Mammary epithelial cell (primary cell): ENCODE data around the gene CABLES1.

Experiments used
- CTCF ChIP-seq, 2 donors: IDR thresholded peaks in 1 of 2; conservative IDR thresholded peaks in 1 of 2; 2 replicates each; pipeline ENCODE4 v1.5.1; 2011 to 2012; ENCODE audit warnings: inconsistent platforms in 2 of 2, low read length in 2 of 2, mild to moderate bottlenecking in 2 of 2, control low read depth in 1 of 2, low read depth in 1 of 2; ENCODE audit not compliant: insufficient read depth in 1 of 2; ENCODE audit errors: extremely low read depth in 1 of 2
- EZH2 ChIP-seq: IDR thresholded peaks from 2 replicates; pipeline ENCODE4 v1.6.1; 2012; ENCODE audit warnings: low read length, inconsistent platforms, borderline replicate concordance

GRCh38 chr18:23194155-23194996 lies 59.1 kb downstream of the CABLES1 start:
- TF ChIP-seq CTCF (conservative IDR thresholded peaks at IDR 0.05 in 1 of 2, IDR thresholded peaks at IDR 0.05 in 1 of 2; ENCODE audit: extremely low read depth in 1 of 2, insufficient read depth in 1 of 2, low read depth in 1 of 2, low read length in 2 of 2) (no peak), EZH2 (no peak)
